ENCODE results near the gene RBM7.

DNA sequence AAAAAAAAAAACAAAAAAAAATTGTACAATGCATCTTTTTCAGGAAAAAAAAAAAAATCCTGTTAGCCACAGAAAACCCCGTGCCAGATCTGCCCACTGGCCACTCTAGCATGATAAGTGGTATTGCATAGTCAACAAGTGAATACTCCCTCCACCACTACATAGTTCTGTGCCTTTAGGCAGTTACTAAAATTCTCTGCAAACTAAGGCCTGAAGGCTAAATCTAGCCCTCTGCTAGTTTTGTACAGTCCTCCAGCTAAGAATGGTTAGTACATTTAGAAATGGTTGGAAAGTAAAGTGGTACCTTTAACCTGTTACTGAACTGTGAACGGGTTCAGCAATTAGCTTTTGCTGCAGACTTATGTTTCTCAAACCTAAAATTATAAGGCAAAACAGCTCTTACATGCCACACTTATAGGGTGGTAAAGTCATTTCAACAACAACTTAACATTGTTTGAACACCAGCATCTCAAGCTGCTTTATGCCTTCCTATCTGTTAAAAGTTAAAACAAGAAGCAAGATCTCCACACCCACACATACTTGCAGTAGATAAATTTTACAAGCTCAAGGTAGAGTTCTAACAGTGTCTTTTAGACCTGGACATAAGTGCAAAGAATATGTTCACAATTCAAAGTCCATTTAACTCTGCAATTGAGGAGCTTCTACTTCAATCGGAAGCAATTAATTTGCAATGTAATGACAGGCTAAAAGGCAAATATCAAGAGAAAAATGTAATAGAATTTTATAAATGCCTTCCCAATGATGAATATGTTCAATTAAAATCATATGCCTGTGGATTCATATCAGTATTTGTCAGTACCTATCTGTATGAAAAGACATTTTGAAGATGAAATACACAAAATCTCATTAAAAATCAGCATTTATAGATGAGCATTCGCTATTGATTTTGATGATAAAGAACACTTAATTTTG lies 7.5 kb upstream of the RBM7 start:
- TF ChIP-seq, protein P1, sequence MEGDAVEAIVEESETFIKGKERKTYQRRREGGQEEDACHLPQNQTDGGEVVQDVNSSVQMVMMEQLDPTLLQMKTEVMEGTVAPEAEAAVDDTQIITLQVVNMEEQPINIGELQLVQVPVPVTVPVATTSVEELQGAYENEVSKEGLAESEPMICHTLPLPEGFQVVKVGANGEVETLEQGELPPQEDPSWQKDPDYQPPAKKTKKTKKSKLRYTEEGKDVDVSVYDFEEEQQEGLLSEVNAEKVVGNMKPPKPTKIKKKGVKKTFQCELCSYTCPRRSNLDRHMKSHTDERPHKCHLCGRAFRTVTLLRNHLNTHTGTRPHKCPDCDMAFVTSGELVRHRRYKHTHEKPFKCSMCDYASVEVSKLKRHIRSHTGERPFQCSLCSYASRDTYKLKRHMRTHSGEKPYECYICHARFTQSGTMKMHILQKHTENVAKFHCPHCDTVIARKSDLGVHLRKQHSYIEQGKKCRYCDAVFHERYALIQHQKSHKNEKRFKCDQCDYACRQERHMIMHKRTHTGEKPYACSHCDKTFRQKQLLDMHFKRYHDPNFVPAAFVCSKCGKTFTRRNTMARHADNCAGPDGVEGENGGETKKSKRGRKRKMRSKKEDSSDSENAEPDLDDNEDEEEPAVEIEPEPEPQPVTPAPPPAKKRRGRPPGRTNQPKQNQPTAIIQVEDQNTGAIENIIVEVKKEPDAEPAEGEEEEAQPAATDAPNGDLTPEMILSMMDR (IDR thresholded peaks at IDR 0.05) = no peak
- no peak for TF ChIP-seq POLR2AphosphoS5 (IDR thresholded peaks at IDR 0.05)

Data from esophagus muscularis mucosa (tissue), 3 donors.